A549 (cell line): ENCODE data around the gene PCNX1. TPM values are rescaled to one million over a fixed set of nuclear protein-coding genes. Genes with fewer than 3 reads are reported as not detected.
A peak's percentile ranks its signal among the peaks of the same experiment; 100 is the strongest.

Experiments
- ATAC-seq, 2 experiments: fragments of 200-7000 bp in 1 of 2; fragments of >200 bp in 1 of 2; cut with Nextera tagmentation in 1 of 2; cut with Tn5 transposase in 1 of 2; 3 replicates each; pipeline versions ENCODE4 v1.8.0 to v1.9.1; 2018 to 2020; ENCODE audit warnings: mild to moderate bottlenecking in 1 of 2, moderate library complexity in 1 of 2
- CTCF ChIA-PET: fragments of 300-600 bp; sonication (Branson Sonifier 250); formaldehyde crosslinking; extraction: SDS; loops from one replicate; lab custom pipeline; 2021; ENCODE audit warnings: antibody characterized with exemption, inconsistent platforms; lab: Yijun Ruan, JAX
- POLR2A ChIA-PET: fragments of 350-600 bp; formaldehyde crosslinking; extraction: SDS; loops from one replicate; lab custom pipeline; 2021; ENCODE audit warnings: antibody characterized with exemption, inconsistent platforms; lab: Yijun Ruan, JAX
- DNase-seq, 2 experiments: peaks; one replicate each; pipeline versions ENCODE4 v3.0.0 to v3.0.0-alpha.2; 2011 to 2016; ENCODE audit warnings: low read depth in 1 of 2, low spot score in 1 of 2
- FAIRE-seq: peaks from 2 replicates; lab custom pipeline; 2011; peaks lifted over from hg19 to GRCh38; lab: Jason Lieb, UNC
- H3K27ac ChIP-seq, 2 experiments: fragments of >200 bp; sonication (Bioruptor Twin); formaldehyde crosslinking; 3 replicates each; pipeline ENCODE4 v1.5.1; 2016 to 2017
- H3K4me1 ChIP-seq: fragments of >200 bp; sonication (Bioruptor Twin); formaldehyde crosslinking; 3 replicates; pipeline ENCODE4 v1.6.1; 2016
- H3K4me2 ChIP-seq: fragments of >200 bp; sonication (Bioruptor Twin); formaldehyde crosslinking; 3 replicates; pipeline ENCODE4 v1.6.1; 2016
- H3K4me3 ChIP-seq: fragments of >200 bp; sonication (Bioruptor Twin); formaldehyde crosslinking; 3 replicates; pipeline ENCODE4 v1.5.1; 2016
- H3K9me3 ChIP-seq: fragments of >200 bp; sonication (Bioruptor Twin); formaldehyde crosslinking; 3 replicates; pipeline ENCODE4 v1.6.1; 2016
- BHLHE40 ChIP-seq: IDR thresholded peaks from 2 replicates; pipeline ENCODE4 v1.6.1; 2012; ENCODE audit warnings: low read depth, low read length, inconsistent platforms
- CBX2 ChIP-seq: fragments of 200-600 bp; sonication (generic); IDR thresholded peaks from 2 replicates; pipeline ENCODE4 v1.6.1; 2016; ENCODE audit warnings: low read depth, mild to moderate bottlenecking, borderline replicate concordance
- CEBPB ChIP-seq, 2 experiments: fragments of >200 bp in 1 of 2; sonication (Bioruptor Twin) in 1 of 2; formaldehyde crosslinking in 1 of 2; IDR thresholded peaks; 2 replicates each; pipeline ENCODE4 v1.6.1; 2012 to 2016
- E2F6 ChIP-seq: IDR thresholded peaks from 2 replicates; pipeline ENCODE4 v1.6.1; 2012; ENCODE audit warnings: low read depth, borderline replicate concordance
- EP300 ChIP-seq, 2 experiments: fragments of >200 bp; sonication (Bioruptor Twin); formaldehyde crosslinking; IDR thresholded peaks; 2 replicates in 1 of 2; 3 replicates in 1 of 2; pipeline ENCODE4 v1.6.1; 2016 to 2017
- FOSL2 ChIP-seq, 2 experiments: fragments of 450-650 bp in 1 of 2; fragments of >200 bp in 1 of 2; sonication (Bioruptor Twin) in 1 of 2; formaldehyde crosslinking; IDR thresholded peaks; 2 replicates each; pipeline versions ENCODE4 v1.5.0 to v1.6.1; 2016 to 2020; ENCODE audit warnings: mild to moderate bottlenecking in 1 of 2, moderate library complexity in 1 of 2
- FOXS1 ChIP-seq: fragments of 250-450 bp; sonication (Bioruptor Pico); IDR thresholded peaks from 2 replicates; pipeline ENCODE4 v1.5.0; 2020; ENCODE audit warnings: mild to moderate bottlenecking, moderate library complexity
- GATA3 ChIP-seq: IDR thresholded peaks from 2 replicates; pipeline ENCODE4 v1.6.1; 2012; ENCODE audit warnings: borderline replicate concordance
- HEYL ChIP-seq: fragments of 250-450 bp; sonication (Bioruptor Pico); IDR thresholded peaks from 2 replicates; pipeline ENCODE4 v1.8.0; 2021; ENCODE audit warnings: mild to moderate bottlenecking, moderate library complexity
- KDM5A ChIP-seq: fragments of 200-600 bp; sonication (generic); IDR thresholded peaks from 2 replicates; pipeline ENCODE4 v1.6.1; 2016; ENCODE audit warnings: antibody characterized with exemption, mild to moderate bottlenecking
- MAFK ChIP-seq: fragments of 450-650 bp; IDR thresholded peaks from 2 replicates; pipeline ENCODE4 v1.6.1; 2014; ENCODE audit not compliant: partially characterized antibody
- MAX ChIP-seq: IDR thresholded peaks from 2 replicates; pipeline ENCODE4 v1.6.1; 2012
- MAZ ChIP-seq: fragments of 150-350 bp; IDR thresholded peaks from 2 replicates; pipeline ENCODE4 v1.6.1; 2014; ENCODE audit warnings: antibody characterized with exemption, low read depth, low read length, borderline replicate concordance
- MYC ChIP-seq: IDR thresholded peaks from 2 replicates; pipeline ENCODE4 v1.6.1; 2012; ENCODE audit warnings: mild to moderate bottlenecking, inconsistent platforms, low read length, improper control_type of control experiment, borderline replicate concordance
- NFE2L2 ChIP-seq: fragments of 150-350 bp; conservative IDR thresholded peaks from 2 replicates; pipeline ENCODE4 v1.6.1; 2014; ENCODE audit warnings: low read length
- NPAS2 ChIP-seq: fragments of 250-450 bp; sonication (Bioruptor Pico); IDR thresholded peaks from 2 replicates; pipeline ENCODE4 v1.8.0; 2022; ENCODE audit warnings: mild to moderate bottlenecking, moderate library complexity, borderline replicate concordance
- RARB ChIP-seq: fragments of 250-450 bp; sonication (Bioruptor Pico); IDR thresholded peaks from 2 replicates; pipeline ENCODE4 v1.8.0; 2021; ENCODE audit warnings: mild to moderate bottlenecking, moderate library complexity
- RCOR1 ChIP-seq: fragments of 150-350 bp; IDR thresholded peaks from 2 replicates; pipeline ENCODE4 v1.6.1; 2014; ENCODE audit warnings: antibody characterized with exemption, low read length, low read depth
- RFX5 ChIP-seq: fragments of 450-650 bp; IDR thresholded peaks from 2 replicates; pipeline ENCODE4 v1.7.1; 2014; ENCODE audit warnings: antibody characterized with exemption, mild to moderate bottlenecking, moderate library complexity
- RNF2 ChIP-seq: fragments of 200-600 bp; sonication (generic); IDR thresholded peaks from 2 replicates; pipeline ENCODE4 v1.6.1; 2016; ENCODE audit warnings: low read depth, mild to moderate bottlenecking, antibody characterized with exemption, moderate library complexity, borderline replicate concordance
- TP53 ChIP-seq: fragments of 250-450 bp; sonication (Bioruptor Pico); IDR thresholded peaks from 2 replicates; pipeline ENCODE4 v1.5.0; 2021; ENCODE audit warnings: mild to moderate bottlenecking, moderate library complexity
- ZFP36 ChIP-seq: fragments of 450-650 bp; IDR thresholded peaks from 2 replicates; pipeline ENCODE4 v1.6.1; 2014; ENCODE audit warnings: borderline replicate concordance; ENCODE audit not compliant: partially characterized antibody
- ZNF302 ChIP-seq: fragments of 250-450 bp; sonication (Bioruptor Pico); IDR thresholded peaks from 2 replicates; pipeline ENCODE4 v1.9.0; 2021; ENCODE audit warnings: inconsistent platforms, mild to moderate bottlenecking, moderate library complexity
- WGBS: methylation state at CpG from one replicate; pipeline ENCODE4 v1.1.6; 2017; ENCODE audit errors: missing lambda C conversion rate; 5-methylcytosine and 5-hydroxymethylcytosine counted together
- polyA plus RNA-seq, 4 experiments: library from polyadenylated mRNA; depleted of rRNA in 3 of 4; stranded (reverse); fragments of >200 nt; fragmentation: RNase III in 1 of 4; extraction: RNeasy Plus Mini Kit Qiagen cat#74134 plus additional on column Dnase treatment in 1 of 4; gene quantifications; 2 replicates in 3 of 4; 3 replicates in 1 of 4; pipeline ENCODE4 v1.2.3, GENCODE V29; 2011 to 2017

PCNX1 gene
- polyA plus RNA-seq, 2 of the 4 experiments (the other 2 are of a cell fraction), result 10.4 to 45.0 TPM

GRCh38 chr14:71150737-71151136, 243.5 kb downstream of the PCNX1 start:
- ATAC-seq (no peak), FAIRE-seq (no peak), DNase-seq (no peak)
- peaks cover 12% of the 10 kb centered on the region; the same call in 2 of the 3 replicates for H3K9me3 ChIP-seq
- H3K4me2 ChIP-seq, result no peak overlapping the region
- 4% methylated on average over 5 of the region's 5 CpGs for WGBS
- H3K4me1 ChIP-seq, result no peaks in the 10 kb centered on the region
- no peak overlapping the region for H3K4me3 ChIP-seq
- CTCF ChIA-PET, result interaction anchor here (0.6 to 1.3 kb wide), 4 partner anchors 12 to 1130 kb away, joined by 3 to 7 read pairs (median 6); no protein-coding TSS in a partner anchor
- no peak overlapping the region for H3K27ac ChIP-seq
- POLR2A ChIA-PET, result no interaction called here
- TF ChIP-seq E2F6 (no peak), ZFP36 (peak; percentile 77)

GRCh38 chr14:71155743-71156142, 248.5 kb downstream of the PCNX1 start:
- FAIRE-seq, result no peak
- 61% methylated on average over 3 of the region's 5 CpGs for WGBS
- POLR2A ChIA-PET, result no interaction called here

GRCh38 chr14:71163050-71163841, 256.0 kb downstream of the PCNX1 start:
- DNase-seq (no peak), FAIRE-seq (no peak), ATAC-seq (no peak; a peak in 2 of 6 replicates)
- ChIA-PET POLR2A (no interaction called here), CTCF (interaction anchor here (2.1 kb wide), 1 partner anchor 590 kb away, joined by 11 read pairs; no protein-coding TSS in a partner anchor)
- TF ChIP-seq RFX5 (no peak), RCOR1 (no peak), RARB (no peak), MAZ (no peak), RNF2 (no peak), MAFK (no peak), HEYL (CRISPR knock-in tag) (no peak), CBX2 (no peak), GATA3 (no peak), NPAS2 (CRISPR knock-in tag) (no peak), MYC (no peak), FOXS1 (CRISPR knock-in tag) (no peak)
- H3K4me2 ChIP-seq, result peak overlapping the region; percentile 5; the same call in 1 of the 3 replicates
- 53% methylated on average over 6 of the region's 6 CpGs for WGBS
- H3K9me3 ChIP-seq, result peaks cover 7% of the 10 kb centered on the region
- no peak overlapping the region for H3K27ac ChIP-seq
- no peak overlapping the region for H3K4me3 ChIP-seq
- 0 out of 3 replicates have a peak, but pooled peaks cover 7% of the 10 kb centered on the region for H3K4me1 ChIP-seq

More at GRCh38 chr14:71155743-71156142, 248.5 kb downstream of the PCNX1 start:
- peaks cover 13% of the 10 kb centered on the region for H3K9me3 ChIP-seq
- no peak for DNase-seq
- H3K4me3 ChIP-seq, result no peak overlapping the region
- no peak; a peak in 1 of 6 replicates for ATAC-seq
- TF ChIP-seq FOSL2 (IDR thresholded peaks at IDR 0.05), result no peak
- no peak for TF ChIP-seq FOSL2 (CRISPR knock-in tag; IDR thresholded peaks at IDR 0.05)
- no peak for TF ChIP-seq ZNF302
- TF ChIP-seq ZFP36, result no peak
- no peak for TF ChIP-seq CEBPB (IDR thresholded peaks at IDR 0.05)
- TF ChIP-seq MYC, result no peak
- no peak for TF ChIP-seq CBX2
- no peak for TF ChIP-seq KDM5A
- TF ChIP-seq RARB, result no peak
- no peak for TF ChIP-seq NFE2L2
- TF ChIP-seq MAZ, result no peak
- TF ChIP-seq MAX, result no peak
- TF ChIP-seq TP53, result no peak
- no peak for TF ChIP-seq BHLHE40
- TF ChIP-seq EP300 (IDR thresholded peaks at IDR 0.05), result no peak
- no peak overlapping the region for H3K4me2 ChIP-seq
- CTCF ChIA-PET, result interaction anchor here (0.9 kb wide), 2 partner anchors 596 to 749 kb away, joined by 3 to 5 read pairs; no protein-coding TSS in a partner anchor
- H3K4me1 ChIP-seq, result no peaks in the 10 kb centered on the region
- H3K27ac ChIP-seq, result no peak overlapping the region
